Effector memory CD8-positive, alpha-beta T cell (primary cell): Measurements from ENCODE around the gene IRAG1.

ENCODE experiments used
- ATAC-seq: fragments of 150-1000 bp; cut with Tn5 transposase; replicated peaks from 2 replicates; pipeline ENCODE4 v1.10.0; 2021; ENCODE audit warnings: mild to moderate bottlenecking, moderate library complexity
- DNase-seq, 3 experiments: peaks; one replicate each; pipeline ENCODE4 v3.0.0; 2021
- H3K27ac Mint-ChIP-seq, 2 donors: one replicate each; pipeline ENCODE4 v1.8.0; 2022; ENCODE audit warnings: mild to moderate bottlenecking in 2 of 2, mixed read lengths in 2 of 2, moderate library complexity in 2 of 2
- H3K27me3 Mint-ChIP-seq, 2 donors: one replicate each; pipeline ENCODE4 v1.8.0; 2022; ENCODE audit warnings: mixed read lengths in 2 of 2
- H3K36me3 Mint-ChIP-seq: one replicate; pipeline ENCODE4 v1.8.0; 2022; ENCODE audit warnings: mild to moderate bottlenecking, moderate library complexity, mixed read lengths; ENCODE audit not compliant: insufficient read depth
- H3K4me1 Mint-ChIP-seq, 2 donors: one replicate each; pipeline ENCODE4 v1.8.0; 2022; ENCODE audit warnings: low read depth in 2 of 2, mixed read lengths in 2 of 2
- H3K4me3 Mint-ChIP-seq, 2 donors: one replicate each; pipeline ENCODE4 v1.8.0; 2022; ENCODE audit warnings: mild to moderate bottlenecking in 2 of 2, mixed read lengths in 2 of 2, moderate library complexity in 2 of 2
- H3K9me3 Mint-ChIP-seq, 2 donors: one replicate each; pipeline ENCODE4 v1.8.0; 2022; ENCODE audit warnings: mixed read lengths in 2 of 2

IRAG1 gene

GRCh38 chr11:10720881-10721376 is 27.4 kb upstream of the IRAG1 start:
- no peak overlapping the region for H3K27ac Mint-ChIP-seq
- peaks cover 25 to 41% of the 10 kb centered on the region in 2 donors for H3K27me3 Mint-ChIP-seq
- H3K4me3 Mint-ChIP-seq, result no peak overlapping the region
- DNase-seq (no peak), ATAC-seq (no peak)
- no peaks in the 10 kb centered on the region for H3K9me3 Mint-ChIP-seq
- peaks cover 4 to 5% of the 10 kb centered on the region in 2 donors for H3K4me1 Mint-ChIP-seq
- H3K36me3 Mint-ChIP-seq, result no peaks in the 10 kb centered on the region

- DNase-seq (no peak), ATAC-seq (no peak)
- no peak overlapping the region for H3K4me3 Mint-ChIP-seq
- H3K4me1 Mint-ChIP-seq, result no peaks in the 10 kb centered on the region
- no peaks in the 10 kb centered on the region for H3K9me3 Mint-ChIP-seq
- H3K27me3 Mint-ChIP-seq, result peaks cover 30 to 41% of the 10 kb centered on the region in 2 donors
- H3K36me3 Mint-ChIP-seq, result no peaks in the 10 kb centered on the region
- H3K27ac Mint-ChIP-seq, result no peak overlapping the region
Observed at GRCh38 chr11:10719616-10720015, 26.1 kb upstream of the IRAG1 start.

GRCh38 chr11:10716543-10717259 is 23.1 kb upstream of the IRAG1 start:
- Mint-ChIP-seq H3K27me3 (peaks cover 30 to 35% of the 10 kb centered on the region in 2 donors), H3K27ac (no peak overlapping the region), H3K4me1 (no peaks in the 10 kb centered on the region), H3K4me3 (no peak overlapping the region), H3K36me3 (no peaks in the 10 kb centered on the region), H3K9me3 (no peaks in the 10 kb centered on the region)
- ATAC-seq (no peak), DNase-seq (no peak)

- DNase-seq (no peak), ATAC-seq (no peak)
- Mint-ChIP-seq H3K36me3 (no peaks in the 10 kb centered on the region), H3K27me3 (peaks cover 30 to 32% of the 10 kb centered on the region in 2 donors), H3K27ac (no peak overlapping the region), H3K4me1 (no peaks in the 10 kb centered on the region), H3K4me3 (no peak overlapping the region), H3K9me3 (no peaks in the 10 kb centered on the region)
Observed at GRCh38 chr11:10716122-10716521, 22.6 kb upstream of the IRAG1 start.

- ATAC-seq (no peak), DNase-seq (no peak)
- Mint-ChIP-seq H3K9me3 (no peaks in the 10 kb centered on the region), H3K4me3 (no peak overlapping the region), H3K27me3 (peaks cover 30 to 32% of the 10 kb centered on the region in 2 donors), H3K4me1 (no peaks in the 10 kb centered on the region), H3K36me3 (no peaks in the 10 kb centered on the region), H3K27ac (no peak overlapping the region)
Observed at GRCh38 chr11:10715571-10715970, 22.0 kb upstream of the IRAG1 start.

GRCh38 chr11:10709299-10710086 is 15.9 kb upstream of the IRAG1 start:
- H3K9me3 Mint-ChIP-seq, result no peaks in the 10 kb centered on the region
- H3K4me3 Mint-ChIP-seq, result no peak overlapping the region
- DNase-seq (no peak), ATAC-seq (no peak)
- no peaks in the 10 kb centered on the region for H3K36me3 Mint-ChIP-seq
- no peaks in the 10 kb centered on the region for H3K27me3 Mint-ChIP-seq
- no peaks in the 10 kb centered on the region for H3K4me1 Mint-ChIP-seq
- H3K27ac Mint-ChIP-seq, result no peak overlapping the region

- Mint-ChIP-seq H3K27me3 (peaks cover 0 to under 1% of the 10 kb centered on the region in 2 donors), H3K9me3 (no peaks in the 10 kb centered on the region), H3K4me3 (no peak overlapping the region), H3K27ac (no peak overlapping the region), H3K36me3 (no peaks in the 10 kb centered on the region), H3K4me1 (no peaks in the 10 kb centered on the region)
- no peak for ATAC-seq
- DNase-seq, result no peak
Observed at GRCh38 chr11:10708131-10708530, 14.6 kb upstream of the IRAG1 start.

- Mint-ChIP-seq H3K27me3 (peaks cover 9% of the 10 kb centered on the region in 2 donors), H3K27ac (no peak overlapping the region), H3K9me3 (no peaks in the 10 kb centered on the region), H3K4me3 (no peak overlapping the region), H3K4me1 (no peaks in the 10 kb centered on the region), H3K36me3 (no peaks in the 10 kb centered on the region)
- ATAC-seq (no peak), DNase-seq (no peak)
Observed at GRCh38 chr11:10701982-10702381, 8.4 kb upstream of the IRAG1 start.

- no peak overlapping the region for H3K4me3 Mint-ChIP-seq
- no peaks in the 10 kb centered on the region for H3K36me3 Mint-ChIP-seq
- H3K9me3 Mint-ChIP-seq, result no peaks in the 10 kb centered on the region
- ATAC-seq (no peak), DNase-seq (no peak)
- no peaks in the 10 kb centered on the region for H3K4me1 Mint-ChIP-seq
- H3K27ac Mint-ChIP-seq, result no peak overlapping the region
- peaks cover 11 to 19% of the 10 kb centered on the region in 2 donors for H3K27me3 Mint-ChIP-seq
Observed at GRCh38 chr11:10699072-10699471, 5.5 kb upstream of the IRAG1 start.

- Mint-ChIP-seq H3K9me3 (no peaks in the 10 kb centered on the region), H3K27me3 (peaks cover 16 to 36% of the 10 kb centered on the region in 2 donors), H3K36me3 (no peaks in the 10 kb centered on the region), H3K4me3 (no peak overlapping the region), H3K4me1 (no peaks in the 10 kb centered on the region), H3K27ac (no peak overlapping the region)
- ATAC-seq (no peak), DNase-seq (no peak)
Observed at GRCh38 chr11:10697323-10697620, 3.7 kb upstream of the IRAG1 start.

- ATAC-seq, result no peak
- no peak overlapping the region for H3K27ac Mint-ChIP-seq
- no peak overlapping the region for H3K4me3 Mint-ChIP-seq
- H3K9me3 Mint-ChIP-seq, result no peaks in the 10 kb centered on the region
- no peak for DNase-seq
- H3K4me1 Mint-ChIP-seq, result no peaks in the 10 kb centered on the region
- H3K36me3 Mint-ChIP-seq, result no peaks in the 10 kb centered on the region
- peaks cover 21 to 40% of the 10 kb centered on the region in 2 donors for H3K27me3 Mint-ChIP-seq
Observed at GRCh38 chr11:10696468-10697322, 3.1 kb upstream of the IRAG1 start.

GRCh38 chr11:10695833-10696232 is 2.3 kb upstream of the IRAG1 start:
- no peaks in the 10 kb centered on the region for H3K9me3 Mint-ChIP-seq
- no peaks in the 10 kb centered on the region for H3K4me1 Mint-ChIP-seq
- H3K27ac Mint-ChIP-seq, result no peak overlapping the region
- peaks cover 29 to 48% of the 10 kb centered on the region in 2 donors for H3K27me3 Mint-ChIP-seq
- ATAC-seq (no peak), DNase-seq (no peak)
- H3K4me3 Mint-ChIP-seq, result no peak overlapping the region
- no peaks in the 10 kb centered on the region for H3K36me3 Mint-ChIP-seq

GRCh38 chr11:10694486-10695239 is 1.1 kb upstream of the IRAG1 start:
- ATAC-seq (no peak), DNase-seq (no peak)
- Mint-ChIP-seq H3K4me1 (no peaks in the 10 kb centered on the region), H3K9me3 (no peaks in the 10 kb centered on the region), H3K27ac (no peak overlapping the region), H3K27me3 (peaks cover 35 to 55% of the 10 kb centered on the region in 2 donors), H3K36me3 (no peaks in the 10 kb centered on the region), H3K4me3 (no peak overlapping the region)
